Spinal cord (tissue), 10 donors: Measurements from ENCODE around the gene COL7A1. TPM values are rescaled to one million over a fixed set of nuclear protein-coding genes. Genes with fewer than 3 reads are reported as not detected.

Experiments used
- DNase-seq, 6 donors: peaks; one replicate each; pipeline versions ENCODE4 v3.0.0 to v3.0.0-alpha.2; 2013 to 2015; ENCODE audit warnings: low spot score in 6 of 6, low read depth in 4 of 6
- H3K27ac ChIP-seq: one replicate; pipeline ENCODE4 v1.5.1; 2013; ENCODE audit warnings: low read depth, low read length, control low read depth
- H3K27me3 ChIP-seq: one replicate; pipeline ENCODE4 v1.6.1; 2013; ENCODE audit warnings: low read length; ENCODE audit not compliant: control insufficient read depth, insufficient read depth
- H3K36me3 ChIP-seq: one replicate; pipeline ENCODE4 v1.6.1; 2013; ENCODE audit warnings: low read length; ENCODE audit not compliant: control insufficient read depth, insufficient read depth
- H3K4me1 ChIP-seq: one replicate; pipeline ENCODE4 v1.6.1; 2013; ENCODE audit warnings: low read length; ENCODE audit not compliant: control insufficient read depth, insufficient read depth
- H3K4me3 ChIP-seq: one replicate; pipeline ENCODE4 v1.5.1; 2013; ENCODE audit warnings: low read depth, low read length, control low read depth
- H3K9me3 ChIP-seq: one replicate; pipeline ENCODE4 v1.6.1; 2013; ENCODE audit warnings: low read length; ENCODE audit not compliant: control insufficient read depth, insufficient read depth
- WGBS: methylation state at CpG from one replicate; pipeline ENCODE4 v1.1.5; 2013; ENCODE audit warnings: missing lambda C conversion rate; ENCODE audit not compliant: insufficient coverage; 5-methylcytosine and 5-hydroxymethylcytosine counted together
- polyA plus RNA-seq, 2 donors: library from polyadenylated mRNA; unstranded; fragments of 120-200 nt; gene quantifications; one replicate each; pipeline ENCODE4 v1.2.1, GENCODE V29; 2013; ENCODE audit not compliant: insufficient read length in 2 of 2
- total RNA-seq, 2 donors: library from RNA; depleted of rRNA in 1 of 2; stranded (reverse); fragments of 120-200 nt in 1 of 2; fragments of >200 nt in 1 of 2; gene quantifications; one replicate each; pipeline versions ENCODE4 v1.2.3 to v1.2.4, GENCODE V29; 2013 to 2014
- donor health status: healthy.

Gene COL7A1
- total and polyA plus RNA-seq, 4 donors: 8.4 to 30.9 (median 25.0) TPM

DNA sequence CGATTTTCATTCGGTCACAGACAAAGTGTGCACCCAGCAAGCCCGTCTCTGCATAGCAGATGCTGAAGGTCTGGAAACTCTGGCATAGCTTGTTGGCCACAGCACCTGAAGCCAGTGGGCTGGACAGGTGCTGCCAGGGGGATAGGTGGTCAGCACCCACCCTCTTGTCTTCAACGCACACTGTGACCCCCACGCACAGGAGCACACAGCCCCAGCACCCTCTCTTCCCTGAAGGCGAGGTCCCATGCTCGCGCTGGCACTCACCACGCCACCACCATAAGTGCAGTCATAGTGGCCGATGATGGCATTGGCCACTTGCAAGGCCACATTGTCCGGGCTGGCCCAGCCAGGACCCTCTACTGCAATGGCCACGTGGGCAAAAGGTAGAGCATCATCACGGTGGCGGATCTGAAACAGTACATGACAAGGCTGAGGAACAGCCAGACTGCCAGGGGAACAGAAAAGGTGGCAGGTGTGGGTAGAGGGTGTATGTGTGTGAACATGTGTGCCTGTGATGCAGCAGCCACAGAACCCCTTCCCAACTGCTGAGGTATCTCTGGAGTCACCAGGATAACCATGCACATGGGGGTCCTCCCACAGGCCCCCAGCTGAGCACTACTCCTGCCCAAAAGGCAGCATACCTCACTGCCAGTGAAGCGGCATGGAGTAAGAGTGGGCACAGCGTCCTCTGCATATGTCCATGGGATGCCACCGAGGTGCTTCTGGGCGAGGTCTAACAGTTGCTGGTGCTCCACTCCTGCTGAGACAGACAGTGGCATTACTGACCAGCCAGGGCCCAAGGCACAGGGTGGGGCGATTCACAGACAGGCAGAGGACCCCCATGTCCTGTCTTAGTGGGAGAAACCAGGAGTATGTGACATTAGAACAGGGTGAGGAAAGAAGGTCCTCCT is 5.8 kb upstream of the COL7A1 start:
- 96% methylated on average over 19 of the region's 19 CpGs for whole genome bisulfite sequencing
- H3K27ac ChIP-seq: no peak overlapping the region
- no peaks in the 10 kb centered on the region for H3K9me3 ChIP-seq
- H3K27me3 ChIP-seq: no peaks in the 10 kb centered on the region
- no peak overlapping the region for H3K4me3 ChIP-seq
- peaks cover 97% of the 10 kb centered on the region for H3K36me3 ChIP-seq
- peaks cover 15% of the 10 kb centered on the region for H3K4me1 ChIP-seq
- DNase-seq: no peak

GRCh38 chr3:48599509-48600285 is 4.6 kb upstream of the COL7A1 start:
- no peak overlapping the region for H3K27ac ChIP-seq

GRCh38 chr3:48599077-48599501 is 4.0 kb upstream of the COL7A1 start:
- peaks cover 80% of the 10 kb centered on the region for H3K36me3 ChIP-seq
- H3K27ac ChIP-seq: peak overlapping the region; percentile 61
- H3K9me3 ChIP-seq: no peaks in the 10 kb centered on the region
- peaks cover 16% of the 10 kb centered on the region for H3K27me3 ChIP-seq
- peaks cover 33% of the 10 kb centered on the region for H3K4me1 ChIP-seq
- WGBS: 80% methylated on average over 11 of the region's 11 CpGs
- no peak for DNase-seq
- no peak overlapping the region for H3K4me3 ChIP-seq

More at GRCh38 chr3:48599509-48600285, 4.6 kb upstream of the COL7A1 start:
- DNase-seq: no peak
- Histone ChIP-seq H3K36me3 (peaks cover 86% of the 10 kb centered on the region), H3K4me3 (no peak overlapping the region), H3K4me1 (peaks cover 27% of the 10 kb centered on the region), H3K27me3 (peaks cover 10% of the 10 kb centered on the region), H3K9me3 (no peaks in the 10 kb centered on the region)
- 95% methylated on average over 10 of the region's 12 CpGs for WGBS

DNA sequence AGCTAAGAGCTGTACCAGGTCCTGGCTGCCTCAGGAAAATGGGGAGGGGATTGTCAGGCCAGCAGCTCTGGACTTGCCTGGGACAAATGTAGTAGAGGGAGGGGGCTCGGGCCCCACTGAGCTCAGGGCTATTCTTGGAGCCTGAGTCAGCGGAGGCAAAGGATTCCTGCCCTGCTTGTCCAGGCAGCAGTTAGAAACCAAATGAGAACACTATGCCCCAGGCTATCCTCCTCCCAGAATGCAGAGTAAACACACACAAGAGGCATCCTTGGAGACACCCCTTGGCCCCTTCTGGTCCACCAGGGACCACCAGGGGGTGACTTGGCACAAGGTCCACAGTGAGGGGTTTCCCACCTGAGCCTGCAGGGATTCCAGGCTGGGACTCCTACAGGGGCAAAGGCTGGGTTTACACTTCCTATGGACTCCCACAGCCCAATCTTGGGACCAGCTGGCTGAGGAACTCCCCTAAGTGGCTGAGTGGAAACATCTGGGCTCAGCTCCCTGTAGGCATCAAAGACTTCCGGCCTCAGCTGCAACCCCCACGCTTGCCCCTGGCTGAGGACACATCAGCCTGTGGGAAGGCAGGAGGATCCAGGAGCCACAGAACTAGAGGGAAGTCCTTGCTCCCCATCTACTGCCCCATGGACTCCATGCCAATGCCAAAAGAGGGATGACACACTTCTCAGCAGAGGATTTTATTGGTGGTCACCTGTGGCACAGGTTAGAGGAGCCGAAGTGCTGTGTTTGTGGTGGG is 3.4 kb upstream of the COL7A1 start:
- Histone ChIP-seq H3K4me1 (peaks cover 34% of the 10 kb centered on the region), H3K36me3 (peaks cover 75% of the 10 kb centered on the region), H3K27me3 (peaks cover 19% of the 10 kb centered on the region), H3K9me3 (no peaks in the 10 kb centered on the region), H3K27ac (peak overlapping the region; percentile 61), H3K4me3 (no peak overlapping the region)
- peak in 1 of 6 donors; percentile 55 for DNase-seq
- WGBS: 80% methylated on average over 5 of the region's 5 CpGs

DNA sequence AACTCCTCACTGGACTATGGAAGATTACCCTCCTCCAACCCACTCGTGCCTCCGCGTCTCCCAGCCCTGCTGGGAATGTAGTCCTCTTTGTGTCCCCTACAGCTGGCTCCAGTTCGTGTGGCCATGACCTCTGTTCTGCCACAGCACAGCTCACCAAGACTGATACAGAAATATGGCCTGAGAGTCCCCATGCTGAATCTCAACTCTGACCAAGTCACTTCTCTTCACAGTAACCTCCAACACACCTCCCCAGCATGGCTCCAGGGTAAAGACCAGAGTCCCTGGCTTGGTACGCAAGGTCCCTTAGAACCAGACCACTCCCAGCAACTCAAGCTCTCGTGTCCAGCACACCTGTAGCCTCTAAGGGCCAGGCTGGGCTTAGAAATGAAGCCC is 2.3 kb upstream of the COL7A1 start:
- Histone ChIP-seq H3K27ac (no peak overlapping the region), H3K4me1 (peaks cover 34% of the 10 kb centered on the region), H3K4me3 (no peak overlapping the region), H3K9me3 (no peaks in the 10 kb centered on the region), H3K27me3 (peaks cover 19% of the 10 kb centered on the region), H3K36me3 (peaks cover 65% of the 10 kb centered on the region)
- DNase-seq: no peak
- 87% methylated on average over 6 of the region's 6 CpGs for WGBS

- Histone ChIP-seq H3K27ac (no peak overlapping the region), H3K27me3 (peaks cover 19% of the 10 kb centered on the region)
- 83% methylated on average over 6 of the region's 8 CpGs for WGBS
Observed at GRCh38 chr3:48596676-48597407, 1.7 kb upstream of the COL7A1 start.

GRCh38 chr3:48596157-48596556 is 1.0 kb upstream of the COL7A1 start:
- Histone ChIP-seq H3K27ac (no peak overlapping the region), H3K9me3 (no peaks in the 10 kb centered on the region), H3K36me3 (peaks cover 64% of the 10 kb centered on the region), H3K27me3 (peaks cover 19% of the 10 kb centered on the region), H3K4me1 (peaks cover 34% of the 10 kb centered on the region), H3K4me3 (no peak overlapping the region)
- no peak for DNase-seq
- 80% methylated on average over 3 of the region's 5 CpGs for WGBS

More at GRCh38 chr3:48596676-48597407, 1.7 kb upstream of the COL7A1 start:
- Histone ChIP-seq H3K36me3 (peaks cover 64% of the 10 kb centered on the region), H3K4me1 (peaks cover 34% of the 10 kb centered on the region), H3K4me3 (no peak overlapping the region), H3K9me3 (no peaks in the 10 kb centered on the region)
- DNase-seq: no peak

DNA sequence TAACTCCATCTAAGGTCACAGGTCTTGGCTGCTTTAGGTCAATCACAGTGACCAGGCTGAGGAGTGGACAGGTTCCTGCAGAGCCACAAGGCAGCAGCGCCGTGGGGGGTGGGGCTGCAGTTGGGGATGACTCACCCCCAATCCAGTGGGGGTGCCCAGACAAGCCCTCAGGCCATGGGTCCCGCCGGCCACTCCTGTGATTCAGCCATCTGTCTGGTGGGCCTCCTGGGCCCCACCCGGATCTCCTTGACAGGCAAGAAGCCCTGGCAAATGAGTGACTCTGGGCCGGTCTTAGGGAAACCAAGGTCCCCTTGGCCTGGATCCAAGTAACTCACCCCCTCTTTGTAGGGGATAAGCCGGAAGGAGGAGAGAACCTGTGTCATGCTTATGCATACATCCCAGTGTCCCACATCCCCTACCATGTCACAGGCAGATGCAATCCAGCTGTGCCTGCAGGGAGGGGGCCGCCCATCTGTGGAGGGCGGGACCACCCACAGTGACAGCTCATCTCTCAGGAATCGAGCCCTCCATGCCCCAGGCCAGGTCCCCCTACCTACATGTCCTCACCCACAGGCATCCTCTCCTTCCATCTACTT is 495 bp upstream of the COL7A1 start:
- H3K27me3 ChIP-seq: peaks cover 19% of the 10 kb centered on the region
- 29% methylated on average over 10 of the region's 10 CpGs for WGBS
- H3K36me3 ChIP-seq: peaks cover 59% of the 10 kb centered on the region
- H3K4me1 ChIP-seq: peaks cover 34% of the 10 kb centered on the region
- no peaks in the 10 kb centered on the region for H3K9me3 ChIP-seq
- H3K27ac ChIP-seq: no peak overlapping the region
- H3K4me3 ChIP-seq: no peak overlapping the region
- no peak for DNase-seq
